ENCODE data around the gene NDE1.

- TF ChIP-seq, protein P1, sequence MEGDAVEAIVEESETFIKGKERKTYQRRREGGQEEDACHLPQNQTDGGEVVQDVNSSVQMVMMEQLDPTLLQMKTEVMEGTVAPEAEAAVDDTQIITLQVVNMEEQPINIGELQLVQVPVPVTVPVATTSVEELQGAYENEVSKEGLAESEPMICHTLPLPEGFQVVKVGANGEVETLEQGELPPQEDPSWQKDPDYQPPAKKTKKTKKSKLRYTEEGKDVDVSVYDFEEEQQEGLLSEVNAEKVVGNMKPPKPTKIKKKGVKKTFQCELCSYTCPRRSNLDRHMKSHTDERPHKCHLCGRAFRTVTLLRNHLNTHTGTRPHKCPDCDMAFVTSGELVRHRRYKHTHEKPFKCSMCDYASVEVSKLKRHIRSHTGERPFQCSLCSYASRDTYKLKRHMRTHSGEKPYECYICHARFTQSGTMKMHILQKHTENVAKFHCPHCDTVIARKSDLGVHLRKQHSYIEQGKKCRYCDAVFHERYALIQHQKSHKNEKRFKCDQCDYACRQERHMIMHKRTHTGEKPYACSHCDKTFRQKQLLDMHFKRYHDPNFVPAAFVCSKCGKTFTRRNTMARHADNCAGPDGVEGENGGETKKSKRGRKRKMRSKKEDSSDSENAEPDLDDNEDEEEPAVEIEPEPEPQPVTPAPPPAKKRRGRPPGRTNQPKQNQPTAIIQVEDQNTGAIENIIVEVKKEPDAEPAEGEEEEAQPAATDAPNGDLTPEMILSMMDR (IDR thresholded peaks at IDR 0.05): no peak
- TF ChIP-seq POLR2A (IDR thresholded peaks at IDR 0.05): no peak
Observed at GRCh38 chr16:15676506-15676905, 26.5 kb downstream of the NDE1 start.
